A172 (cell line): Measurements from ENCODE around the gene HS3ST1. TPM values are rescaled to one million over a fixed set of nuclear protein-coding genes. Genes with fewer than 3 reads are reported as not detected.

Experiments
- DNase-seq: peaks from one replicate; pipeline ENCODE4 v3.0.0-alpha.2; 2015; ENCODE audit warnings: low spot score
- total RNA-seq: library from RNA; depleted of rRNA; stranded (reverse); fragments of >200 nt; shearing (Covaris generic); gene quantifications from 2 replicates; pipeline ENCODE4 v1.2.3, GENCODE V29; 2014; rRNA removed

Gene HS3ST1
- not detected in 2 replicates for total RNA-seq

GRCh38 chr4:11428231-11428898 lies at the start of gene HS3ST1:
HS3ST1 (minus strand) TSS chr4:11428894; CDS start chr4:11400005, 28,889 bp downstream.
- no peak for DNase-seq

GRCh38 chr4:11475871-11476270 lies 47.2 kb upstream of the HS3ST1 start:
- no peak for DNase-seq

- no peak for DNase-seq
Observed at GRCh38 chr4:11474146-11474545, 45.5 kb upstream of the HS3ST1 start.

- no peak for DNase-seq
Observed at GRCh38 chr4:11472535-11472934, 43.8 kb upstream of the HS3ST1 start.

GRCh38 chr4:11471618-11472017 lies 42.9 kb upstream of the HS3ST1 start:
- DNase-seq = no peak

- no peak for DNase-seq
Observed at GRCh38 chr4:11471046-11471441, 42.4 kb upstream of the HS3ST1 start.

GRCh38 chr4:11470438-11471045 lies 41.8 kb upstream of the HS3ST1 start:
- no peak for DNase-seq

GRCh38 chr4:11469650-11470437 lies 41.1 kb upstream of the HS3ST1 start:
- DNase-seq = no peak

GRCh38 chr4:11468901-11469300 lies 40.2 kb upstream of the HS3ST1 start:
- no peak for DNase-seq

GRCh38 chr4:11467931-11468330 lies 39.2 kb upstream of the HS3ST1 start:
- DNase-seq = no peak

GRCh38 chr4:11463707-11464106 lies 35.0 kb upstream of the HS3ST1 start:
- DNase-seq = no peak

GRCh38 chr4:11456401-11456800 lies 27.7 kb upstream of the HS3ST1 start:
- no peak for DNase-seq

- DNase-seq = no peak
Observed at GRCh38 chr4:11455201-11455835, 26.6 kb upstream of the HS3ST1 start.

GRCh38 chr4:11451716-11452115 lies 23.0 kb upstream of the HS3ST1 start:
- DNase-seq = no peak

- DNase-seq = no peak
Observed at GRCh38 chr4:11446155-11446811, 17.6 kb upstream of the HS3ST1 start.

GRCh38 chr4:11441194-11441556 lies 12.5 kb upstream of the HS3ST1 start:
- no peak for DNase-seq

GRCh38 chr4:11440481-11441193 lies 11.9 kb upstream of the HS3ST1 start:
- DNase-seq = no peak

GRCh38 chr4:11439836-11440235 lies 11.1 kb upstream of the HS3ST1 start:
- DNase-seq = no peak

GRCh38 chr4:11438647-11439046 lies 10.0 kb upstream of the HS3ST1 start:
- DNase-seq = no peak

GRCh38 chr4:11436673-11437072 lies 8.0 kb upstream of the HS3ST1 start:
- no peak for DNase-seq

GRCh38 chr4:11436084-11436483 lies 7.4 kb upstream of the HS3ST1 start:
- no peak for DNase-seq
